GM12878 (cell line): ENCODE measurements around the gene URAD. TPM values are rescaled to one million over a fixed set of nuclear protein-coding genes. Genes with fewer than 3 reads are reported as not detected.
A peak's percentile ranks its signal among the peaks of the same experiment; 100 is the strongest.

Experiments used
- ATAC-seq: fragments of 200-7000 bp; cut with Tn5 transposase; 3 replicates; pipeline ENCODE4 v1.9.1; 2020; ENCODE audit warnings: mild to moderate bottlenecking, moderate library complexity
- BruUV-seq: library from RNA; stranded (reverse); fragments of 400-500 nt; replicated peaks from 2 replicates; lab custom pipeline; 2021; lab: Mats Ljungman, UMichigan
- CTCF ChIA-PET: fragments of 300-600 bp; sonication (Branson Sonifier 250); formaldehyde crosslinking; extraction: SDS; loops from one replicate; lab custom pipeline; 2021; ENCODE audit warnings: inconsistent platforms; lab: Yijun Ruan, JAX
- POLR2A ChIA-PET: fragments of 350-600 bp; formaldehyde crosslinking; extraction: SDS; loops from one replicate; lab custom pipeline; 2021; ENCODE audit warnings: inconsistent platforms; lab: Charles Lee
- RAD21 ChIA-PET: fragments of 300-600 bp; sonication (Branson Sonifier 250); formaldehyde crosslinking; loops from one replicate; lab custom pipeline; 2023; ENCODE audit warnings: antibody characterized with exemption; ENCODE audit not compliant: unreplicated experiment; lab: Charles Lee
- SMC1A ChIA-PET: fragments of 300-600 bp; sonication (Branson Sonifier 250); formaldehyde crosslinking; loops from one replicate; lab custom pipeline; 2023; ENCODE audit not compliant: unreplicated experiment, uncharacterized antibody; lab: Charles Lee
- DNase-seq: peaks from one replicate; pipeline ENCODE4 v3.0.0-alpha.2; 2011; ENCODE audit warnings: low read depth, low spot score
- FAIRE-seq: peaks from 3 replicates; lab custom pipeline; 2011; peaks lifted over from hg19 to GRCh38; lab: Jason Lieb, UNC
- H2AFZ ChIP-seq: 2 replicates; pipeline ENCODE4 v1.6.0; 2011; ENCODE audit warnings: low read depth, low read length, control low read depth; ENCODE audit not compliant: control insufficient read depth
- H3K27ac ChIP-seq: 2 replicates; pipeline ENCODE4 v1.5.1; 2011; ENCODE audit warnings: control low read depth; ENCODE audit not compliant: control insufficient read depth, insufficient read depth
- H3K27me3 ChIP-seq, 2 experiments: replicated peaks in 1 of 2; 2 replicates each; pipeline versions ENCODE4 v1.6.0 to v1.6.1; 2011; ENCODE audit warnings: low read length in 1 of 2; ENCODE audit not compliant: control insufficient read depth in 2 of 2, insufficient read depth in 2 of 2
- H3K36me3 ChIP-seq, 2 experiments: 2 replicates each; pipeline ENCODE4 v1.5.1; 2011; ENCODE audit warnings: low read length in 1 of 2; ENCODE audit not compliant: control insufficient read depth in 2 of 2, insufficient read depth in 2 of 2
- H3K4me1 ChIP-seq: 2 replicates; pipeline ENCODE4 v1.6.1; 2011; ENCODE audit warnings: mild to moderate bottlenecking, low read length, moderate library complexity, mixed read lengths; ENCODE audit not compliant: control insufficient read depth, insufficient read depth
- H3K4me2 ChIP-seq: 2 replicates; pipeline ENCODE4 v1.6.0; 2011; ENCODE audit warnings: control low read depth; ENCODE audit not compliant: control insufficient read depth, insufficient read depth
- H3K4me3 ChIP-seq: fragments of 200-600 bp; sonication (generic); 2 replicates; pipeline ENCODE4 v1.5.1; 2016
- H3K79me2 ChIP-seq: 2 replicates; pipeline ENCODE4 v1.6.0; 2011; ENCODE audit warnings: low read length; ENCODE audit not compliant: control insufficient read depth, insufficient read depth
- H3K9ac ChIP-seq: 2 replicates; pipeline ENCODE4 v1.8.0; 2011; ENCODE audit warnings: low read length, control low read depth, mixed read lengths; ENCODE audit not compliant: control insufficient read depth, insufficient read depth
- H3K9me3 ChIP-seq: replicated peaks from 3 replicates; pipeline ENCODE4 v1.5.1; 2011; ENCODE audit warnings: mild to moderate bottlenecking, low read length; ENCODE audit not compliant: control insufficient read depth, insufficient read depth
- H4K20me1 ChIP-seq: 2 replicates; pipeline ENCODE4 v1.6.0; 2011; ENCODE audit not compliant: control insufficient read depth, insufficient read depth
- ATF2 ChIP-seq: IDR thresholded peaks from 2 replicates; pipeline ENCODE4 v1.6.1; 2012; ENCODE audit warnings: low read length, inconsistent platforms
- EZH2 ChIP-seq: IDR thresholded peaks from 2 replicates; pipeline ENCODE4 v1.6.1; 2012; ENCODE audit warnings: low read depth, mild to moderate bottlenecking, control low read depth, inconsistent platforms, low read length, borderline replicate concordance; ENCODE audit not compliant: control insufficient read depth
- FOS ChIP-seq: IDR thresholded peaks from 3 replicates; pipeline ENCODE4 v1.6.1; 2011; ENCODE audit warnings: borderline replicate concordance; ENCODE audit not compliant: insufficient read length; ENCODE audit errors: extremely low read depth
- HDAC6 ChIP-seq: fragments of 200-600 bp; sonication (generic); IDR thresholded peaks from one replicate; pipeline ENCODE4 v1.8.0; 2017; ENCODE audit warnings: antibody characterized with exemption; ENCODE audit not compliant: unreplicated experiment
- IRF4 ChIP-seq: IDR thresholded peaks from 2 replicates; pipeline ENCODE4 v1.6.1; 2011; ENCODE audit warnings: low read depth, low read length
- PKNOX1 ChIP-seq: fragments of 450-650 bp; IDR thresholded peaks from 2 replicates; pipeline ENCODE4 v1.6.1; 2016; ENCODE audit warnings: mild to moderate bottlenecking
- SKIL ChIP-seq: fragments of 450-650 bp; IDR thresholded peaks from 2 replicates; pipeline ENCODE4 v1.6.1; 2017; ENCODE audit warnings: mild to moderate bottlenecking, low read depth, inconsistent platforms; ENCODE audit not compliant: poor library complexity, severe bottlenecking
- SMC3 ChIP-seq: IDR thresholded peaks from 2 replicates; pipeline ENCODE4 v1.6.1; 2011; ENCODE audit warnings: low read length, improper control_type of control experiment, borderline replicate concordance
- WGBS: methylation state at CpG from one replicate; pipeline ENCODE4 v1.1.6; 2016; ENCODE audit warnings: low lambda C conversion rate; ENCODE audit not compliant: insufficient replicate concordance, insufficient coverage; ENCODE audit errors: missing lambda C conversion rate; 5-methylcytosine and 5-hydroxymethylcytosine counted together
- in situ Hi-C: fragments of 300-500 bp; cut with MboI; formaldehyde crosslinking; loops from 9 replicates; pipeline ENCODE4 v1.14.3; 2018; ENCODE audit warnings: mixed read lengths
- intact Hi-C: fragments of 100-400 bp; cut with micrococcal nuclease; formaldehyde crosslinking; loops from one replicate; pipeline ENCODE4 v1.14.2; 2022; ENCODE audit not compliant: unreplicated experiment
- polyA plus RNA-seq, 11 experiments: library from polyadenylated mRNA; depleted of rRNA in 4 of 11; unstranded in 6 of 11; stranded (reverse) in 5 of 11; fragments of >200 nt; fragmentation: Nextera tagmentation in 4 of 11; fragmentation: Illumina TruSeq in 1 of 11; extraction: Ambion mirVana in 4 of 11; extraction: Trizol in 1 of 11; gene quantifications; 1 replicate in 1 of 11; 2 replicates in 10 of 11; pipeline versions ENCODE4 v1.2.1 to v1.2.3, GENCODE V29; 2011 to 2016; ENCODE audit warnings: inconsistent platforms in 2 of 11, missing spikeins in 2 of 11, low read depth in 1 of 11
- total RNA-seq, 4 experiments: library from RNA; depleted of rRNA in 3 of 4; stranded (reverse); fragments of >200 nt in 3 of 4; fragmentation: Illumina TruSeq in 1 of 4; extraction: Trizol in 1 of 4; gene quantifications; 2 replicates each; pipeline versions ENCODE4 v1.2.1 to v1.2.3, GENCODE V29; 2013 to 2021

The URAD gene
- total and polyA plus RNA-seq, 10 of the 15 experiments (the other 5 are each of a cell fraction or from before 2014, with no cell fraction given): not detected

- Histone ChIP-seq H3K4me3 (peak overlapping the region; percentile 43; the same call in 1 of the 2 replicates), H3K4me2 (peak overlapping the region; percentile 77), H3K79me2 (no peaks in the 10 kb centered on the region), H3K4me1 (peaks cover 9% of the 10 kb centered on the region), H3K27me3 (peaks cover 9 to 10% of the 10 kb centered on the region in 2 experiments), H3K9me3 (no peaks in the 10 kb centered on the region), H3K36me3 (no peaks in the 10 kb centered on the region), H4K20me1 (no peaks in the 10 kb centered on the region), H3K9ac (no peak overlapping the region), H3K27ac (no peak overlapping the region), H2AFZ (peak overlapping the region; percentile 72)
- ATAC-seq: peak; percentile 9; the same call in 2 of the 3 replicates
- in situ Hi-C loops (no loop called here), intact Hi-C loops (loop anchor here (2.0 kb wide), 1 partner anchor 86 kb away; no protein-coding TSS in a partner anchor)
- no peak for DNase-seq
- CTCF ChIA-PET: interaction anchor here (0.9 to 14.0 kb wide), 26 partner anchors 8 to 842 kb away, joined by 3 to 360 read pairs (median 8); no protein-coding TSS in a partner anchor
- BruUV-seq: no TSS peak
- POLR2A ChIA-PET: interaction anchor here (1.3 kb wide), 1 partner anchor 124 kb away, joined by 7 read pairs; no protein-coding TSS in a partner anchor
- SMC1A ChIA-PET: interaction anchor here (0.7 to 6.4 kb wide), 11 partner anchors 11 to 1733 kb away, joined by 3 to 112 read pairs (median 5); no protein-coding TSS in a partner anchor
- no peak for FAIRE-seq
- WGBS: 32% methylated on average over 56 of the region's 56 CpGs
- RAD21 ChIA-PET: interaction anchor here (0.8 to 5.8 kb wide), 15 partner anchors 8 to 969 kb away, joined by 3 to 163 read pairs (median 6); partner anchors contain the start of gene PDX1
- no peak for TF ChIP-seq SMC3
- TF ChIP-seq EZH2: no peak
- no peak for TF ChIP-seq FOS
- TF ChIP-seq HDAC6: peak; percentile 77
- no peak for TF ChIP-seq IRF4
- TF ChIP-seq ATF2: no peak
- no peak for TF ChIP-seq SKIL
- TF ChIP-seq PKNOX1: no peak
Observed at GRCh38 chr13:27954406-27954851, 34.1 kb downstream of the URAD start.
